Spleen (tissue), 11 donors: Measurements from ENCODE around the gene LUC7L. TPM values are rescaled to one million over a fixed set of nuclear protein-coding genes. Genes with fewer than 3 reads are reported as not detected.

Source experiments
- DNase-seq: peaks from one replicate; pipeline ENCODE4 v3.0.0-alpha.2; 2020
- H3K27ac ChIP-seq, 8 donors: fragments of 200-600 bp; sonication (generic) in 7 of 8; 1 replicate in 4 of 8; 2 replicates in 4 of 8; pipeline versions ENCODE4 v1.5.0 to v1.8.0; 2016 to 2021; ENCODE audit warnings: inconsistent platforms in 4 of 8, mild to moderate bottlenecking in 4 of 8, moderate library complexity in 1 of 8
- H3K27me3 ChIP-seq, 7 donors: fragments of 200-600 bp; sonication (generic) in 6 of 7; replicated peaks in 1 of 7; 1 replicate in 4 of 7; 2 replicates in 3 of 7; pipeline versions ENCODE4 v1.5.0 to v1.8.0; 2016 to 2021; ENCODE audit warnings: inconsistent platforms in 3 of 7, mild to moderate bottlenecking in 1 of 7
- H3K36me3 ChIP-seq, 6 donors: fragments of 200-600 bp; sonication (generic) in 5 of 6; 1 replicate in 4 of 6; 2 replicates in 2 of 6; pipeline versions ENCODE4 v1.5.0 to v1.8.0; 2016 to 2021; ENCODE audit warnings: inconsistent platforms in 2 of 6
- H3K4me1 ChIP-seq, 6 donors: fragments of 200-600 bp; sonication (generic) in 5 of 6; 1 replicate in 3 of 6; 2 replicates in 3 of 6; pipeline versions ENCODE4 v1.5.0 to v1.8.0; 2016 to 2021; ENCODE audit warnings: inconsistent platforms in 3 of 6
- H3K4me3 ChIP-seq, 8 donors: fragments of 200-600 bp; sonication (generic) in 7 of 8; 1 replicate in 4 of 8; 2 replicates in 4 of 8; pipeline versions ENCODE4 v1.5.0 to v1.8.0; 2016 to 2021; ENCODE audit warnings: inconsistent platforms in 4 of 8, mild to moderate bottlenecking in 4 of 8, moderate library complexity in 2 of 8
- H3K9me3 ChIP-seq, 8 donors: fragments of 200-600 bp; sonication (generic) in 7 of 8; 1 replicate in 4 of 8; 2 replicates in 4 of 8; pipeline versions ENCODE4 v1.5.0 to v1.8.0; 2016 to 2021; ENCODE audit warnings: inconsistent platforms in 4 of 8
- CTCF ChIP-seq, 11 experiments: fragments of 200-600 bp in 7 of 11; fragments of 450-650 bp in 4 of 11; sonication (generic) in 4 of 11; IDR thresholded peaks in 8 of 11; conservative IDR thresholded peaks in 3 of 11; 1 replicate in 7 of 11; 2 replicates in 4 of 11; pipeline versions ENCODE4 v1.4.0 to v1.8.0; 2016 to 2021; ENCODE audit warnings: antibody characterized with exemption in 11 of 11, inconsistent platforms in 4 of 11, mild to moderate bottlenecking in 1 of 11
- POLR2A ChIP-seq, 3 donors: fragments of 450-650 bp; IDR thresholded peaks; one replicate each; pipeline ENCODE4 v1.5.1; 2017; ENCODE audit warnings: antibody characterized with exemption in 3 of 3, mild to moderate bottlenecking in 1 of 3
- POLR2AphosphoS5 ChIP-seq, 3 donors: sonication (generic); formaldehyde crosslinking; IDR thresholded peaks; one replicate each; pipeline ENCODE4 v1.5.1; 2017; ENCODE audit warnings: antibody characterized with exemption in 3 of 3
- WGBS, 5 donors: extraction: QIAGEN DNeasy Blood & Tissue Kit in 3 of 5; methylation state at CpG; one replicate each; pipeline versions ENCODE4 v1.1.5 to v1.1.7; 2013 to 2018; 5-methylcytosine and 5-hydroxymethylcytosine counted together
- intact Hi-C: fragments of 100-400 bp; cut with DNase I; formaldehyde crosslinking; loops from one replicate; pipeline ENCODE4 v1.15.0; 2023; ENCODE audit warnings: low total_unique reads
- polyA plus RNA-seq, 3 donors: library from polyadenylated mRNA; stranded (reverse); fragments of 200-250 nt; gene quantifications; one replicate each; pipeline ENCODE4 v1.2.1, GENCODE V29; 2013
- total RNA-seq, 7 donors: library from RNA; depleted of rRNA in 3 of 7; stranded (reverse); fragments of >200 nt in 3 of 7; fragmentation: NEBNext Ultra II Directional in 4 of 7; extraction: Animal tissue kit (Norgen Biotek cat#: 25700) in 4 of 7; gene quantifications; one replicate each; pipeline versions ENCODE4 v1.1.0 to v1.2.1, GENCODE V29; 2016 to 2021
- donor health status: healthy with polysubstance abuse.
- donor health status: DM: no; HTN: no; CAD: no; lungs with moderate emphysema.
- donor health status: DM: no; HTN: no; CAD: no.
- donor health status: Bipolar disorder and iron deficiency.
- donor health status: healthy.
- donor health status: DM: no; HTN: no; CAD: no.
- donor health status: DM: yes; HTN: yes; CAD: no.

The LUC7L gene
- total and polyA plus RNA-seq, 10 donors, result 76.7 to 318 (median 108) TPM

GRCh38 chr16:262121-262745, 33.0 kb upstream of the LUC7L start:
- H3K36me3 ChIP-seq, result peaks cover 0 to 82% (median 55%) of the 10 kb centered on the region in 6 donors
- no peak for DNase-seq

GRCh38 chr16:261031-261691, 31.9 kb upstream of the LUC7L start:
- no peak overlapping the region for H3K27ac ChIP-seq
- H3K4me1 ChIP-seq, result peaks cover 0 to 7% (median 0%) of the 10 kb centered on the region in 6 donors
- H3K36me3 ChIP-seq, result peaks cover 0 to 93% (median 57%) of the 10 kb centered on the region in 6 donors
- no peaks in the 10 kb centered on the region for H3K9me3 ChIP-seq
- WGBS, 5 donors, result 88 to 94% (median 90%) methylated on average over 24 to 28 of the region's 28 CpGs
- TF ChIP-seq CTCF (IDR thresholded peaks at IDR 0.05 in 8 of 11, conservative IDR thresholded peaks at IDR 0.05 in 3 of 11) (no peak), POLR2A (IDR thresholded peaks at IDR 0.05) (no peak), POLR2AphosphoS5 (IDR thresholded peaks at IDR 0.05) (no peak)
- no peaks in the 10 kb centered on the region for H3K27me3 ChIP-seq
- no peak overlapping the region for H3K4me3 ChIP-seq
- intact Hi-C loops, result no loop called here
- no peak for DNase-seq

More at GRCh38 chr16:262121-262745, 33.0 kb upstream of the LUC7L start:
- TF ChIP-seq POLR2AphosphoS5 (IDR thresholded peaks at IDR 0.05) (no peak), CTCF (IDR thresholded peaks at IDR 0.05 in 8 of 11, conservative IDR thresholded peaks at IDR 0.05 in 3 of 11) (no peak), POLR2A (IDR thresholded peaks at IDR 0.05) (no peak)
- intact Hi-C loops, result no loop called here
- Histone ChIP-seq H3K27me3 (no peaks in the 10 kb centered on the region), H3K4me1 (peaks cover 0 to 7% (median 0%) of the 10 kb centered on the region in 6 donors), H3K4me3 (no peak overlapping the region), H3K27ac (no peak overlapping the region), H3K9me3 (no peaks in the 10 kb centered on the region)
- WGBS, 5 donors, result 89 to 97% (median 94%) methylated on average over 28 to 29 of the region's 29 CpGs

GRCh38 chr16:260326-260725, 31.1 kb upstream of the LUC7L start:
- Histone ChIP-seq H3K27ac (no peak overlapping the region), H3K4me3 (no peak overlapping the region), H3K27me3 (no peaks in the 10 kb centered on the region), H3K4me1 (peaks cover 0 to under 1% (median 0%) of the 10 kb centered on the region in 6 donors), H3K36me3 (peaks cover 0 to 96% (median 62%) of the 10 kb centered on the region in 6 donors), H3K9me3 (no peaks in the 10 kb centered on the region)
- 93 to 97% (median 96%) methylated on average over 17 to 19 of the region's 19 CpGs for WGBS, 5 donors
- no peak for DNase-seq
- TF ChIP-seq POLR2AphosphoS5 (IDR thresholded peaks at IDR 0.05) (no peak), CTCF (IDR thresholded peaks at IDR 0.05 in 8 of 11, conservative IDR thresholded peaks at IDR 0.05 in 3 of 11) (no peak), POLR2A (IDR thresholded peaks at IDR 0.05) (no peak)
- intact Hi-C loops, result no loop called here

- no peak for DNase-seq
- no peaks in the 10 kb centered on the region for H3K4me1 ChIP-seq
- H3K9me3 ChIP-seq, result no peaks in the 10 kb centered on the region
- 84 to 93% (median 89%) methylated on average over 10 to 13 of the region's 13 CpGs for WGBS, 5 donors
- TF ChIP-seq CTCF (IDR thresholded peaks at IDR 0.05 in 8 of 11, conservative IDR thresholded peaks at IDR 0.05 in 3 of 11) (no peak), POLR2A (IDR thresholded peaks at IDR 0.05) (no peak), POLR2AphosphoS5 (IDR thresholded peaks at IDR 0.05) (peak in 1 of 3 donors; percentile 21)
- H3K27ac ChIP-seq, result no peak overlapping the region
- H3K36me3 ChIP-seq, result peaks cover 0 to 96% (median 60%) of the 10 kb centered on the region in 6 donors
- intact Hi-C loops, result no loop called here
- H3K4me3 ChIP-seq, result no peak overlapping the region
- no peaks in the 10 kb centered on the region for H3K27me3 ChIP-seq
These were observed 30.6 kb upstream of the LUC7L start for GRCh38 chr16:259814-260253.
